Upper lobe of left lung (tissue), 6 donors: ENCODE data around the gene PLCG2. TPM values are rescaled to one million over a fixed set of nuclear protein-coding genes. Genes with fewer than 3 reads are reported as not detected.

Experiments used
- ATAC-seq, 2 donors: fragments of 200-7000 bp; cut with Tn5 transposase; one replicate each; pipeline ENCODE4 v1.9.1; 2022; ENCODE audit warnings: mild to moderate bottlenecking in 2 of 2, moderate library complexity in 2 of 2; ENCODE audit not compliant: low FRiP score in 2 of 2
- DNase-seq, 2 donors: peaks; one replicate each; pipeline ENCODE4 v3.0.0-alpha.2; 2019 to 2020
- H3K27ac ChIP-seq, 4 donors: fragments of 200-600 bp; sonication (generic); one replicate each; pipeline ENCODE4 v1.5.1; 2016 to 2019
- H3K27me3 ChIP-seq, 4 donors: fragments of 200-600 bp; sonication (generic); one replicate each; pipeline ENCODE4 v1.5.1; 2017 to 2019
- H3K36me3 ChIP-seq, 4 donors: fragments of 200-600 bp; sonication (generic); one replicate each; pipeline ENCODE4 v1.5.1; 2016 to 2019
- H3K4me1 ChIP-seq, 4 donors: fragments of 200-600 bp; sonication (generic); one replicate each; pipeline ENCODE4 v1.5.1; 2018 to 2019
- H3K4me3 ChIP-seq, 4 donors: fragments of 200-600 bp; sonication (generic); one replicate each; pipeline ENCODE4 v1.5.1; 2017 to 2019; ENCODE audit warnings: mild to moderate bottlenecking in 2 of 4, moderate library complexity in 1 of 4
- H3K9me3 ChIP-seq, 4 donors: fragments of 200-600 bp; sonication (generic); one replicate each; pipeline ENCODE4 v1.5.1; 2018 to 2019
- EP300 ChIP-seq, 4 donors: sonication (generic); formaldehyde crosslinking; IDR thresholded peaks; one replicate each; pipeline ENCODE4 v1.5.1; 2017; ENCODE audit warnings: antibody characterized with exemption in 4 of 4, control low read depth in 2 of 4
- POLR2A ChIP-seq, 4 donors: fragments of 450-650 bp; IDR thresholded peaks; one replicate each; pipeline ENCODE4 v1.5.1; 2016 to 2017; ENCODE audit warnings: antibody characterized with exemption in 4 of 4, mild to moderate bottlenecking in 2 of 4
- POLR2AphosphoS5 ChIP-seq, 2 donors: sonication (generic); formaldehyde crosslinking; IDR thresholded peaks; one replicate each; pipeline ENCODE4 v1.5.1; 2017; ENCODE audit warnings: antibody characterized with exemption in 2 of 2
- WGBS, 2 donors: methylation state at CpG; one replicate each; pipeline ENCODE4 v1.1.5; 2017 to 2018; 5-methylcytosine and 5-hydroxymethylcytosine counted together
- total RNA-seq, 6 donors: library from RNA; depleted of rRNA in 4 of 6; stranded (reverse); fragments of >200 nt in 4 of 6; gene quantifications; one replicate each; pipeline versions ENCODE4 v1.1.0 to v1.2.1, GENCODE V29; 2016 to 2021
- TF ChIP-seq, protein P1 (sequence below), 6 experiments: fragments of 450-650 bp in 4 of 6; fragments of 200-600 bp in 2 of 6; sonication (generic) in 2 of 6; IDR thresholded peaks; one replicate each; pipeline ENCODE4 v1.5.1; 2016 to 2019; ENCODE audit warnings: antibody characterized with exemption in 6 of 6
- donor health status: DM: no; HTN: no; CAD: no; lungs with moderate emphysema.
- donor health status: DM: no; HTN: yes; CAD: no; lungs with severe emphysema.

The PLCG2 gene
- total RNA-seq, 6 donors from 2014 or later, result 13.8 to 85.9 (median 35.1) TPM

DNA sequence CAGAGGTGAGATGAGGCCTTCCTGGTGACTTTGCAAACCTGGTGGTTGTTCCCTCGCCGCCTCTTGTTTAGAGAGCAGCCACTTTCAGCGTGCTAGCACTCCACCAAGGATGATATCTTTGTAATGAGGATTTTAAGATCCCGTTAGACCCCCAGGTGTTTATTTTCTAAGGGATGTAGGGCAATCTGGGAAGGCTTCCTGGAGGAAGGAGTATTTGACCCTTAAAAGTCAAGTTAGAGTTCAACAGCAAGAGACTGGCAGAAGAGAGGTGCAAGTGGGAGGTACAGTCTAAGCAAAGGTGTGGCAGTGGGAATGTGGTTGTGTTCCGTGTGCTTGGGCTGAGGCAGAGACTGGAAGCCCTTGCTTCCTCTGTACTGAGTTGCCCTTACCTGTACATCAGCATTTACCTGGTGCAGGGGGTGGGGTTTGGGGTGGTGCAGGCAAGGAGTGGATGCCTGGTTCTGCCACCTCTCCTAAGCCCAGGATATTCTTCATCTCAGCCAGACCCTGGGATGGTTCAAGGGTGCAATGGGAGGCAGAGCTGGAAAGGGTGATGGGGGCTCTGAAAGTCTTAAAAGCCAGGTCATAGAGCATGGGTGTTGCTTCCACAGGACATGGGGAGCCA, 148.6 kb downstream of the PLCG2 start:
- no peak overlapping the region for H3K27ac ChIP-seq
- H3K9me3 ChIP-seq, result no peaks in the 10 kb centered on the region
- DNase-seq (no peak), ATAC-seq (no peak)
- H3K4me3 ChIP-seq, result no peak overlapping the region
- 86% methylated on average over 5 of the region's 5 CpGs for WGBS, 2 donors
- no peak for TF ChIP-seq POLR2AphosphoS5 (IDR thresholded peaks at IDR 0.05)
- no peak for TF ChIP-seq POLR2A (IDR thresholded peaks at IDR 0.05)
- no peak for TF ChIP-seq EP300 (IDR thresholded peaks at IDR 0.05)
- TF ChIP-seq, protein P1, sequence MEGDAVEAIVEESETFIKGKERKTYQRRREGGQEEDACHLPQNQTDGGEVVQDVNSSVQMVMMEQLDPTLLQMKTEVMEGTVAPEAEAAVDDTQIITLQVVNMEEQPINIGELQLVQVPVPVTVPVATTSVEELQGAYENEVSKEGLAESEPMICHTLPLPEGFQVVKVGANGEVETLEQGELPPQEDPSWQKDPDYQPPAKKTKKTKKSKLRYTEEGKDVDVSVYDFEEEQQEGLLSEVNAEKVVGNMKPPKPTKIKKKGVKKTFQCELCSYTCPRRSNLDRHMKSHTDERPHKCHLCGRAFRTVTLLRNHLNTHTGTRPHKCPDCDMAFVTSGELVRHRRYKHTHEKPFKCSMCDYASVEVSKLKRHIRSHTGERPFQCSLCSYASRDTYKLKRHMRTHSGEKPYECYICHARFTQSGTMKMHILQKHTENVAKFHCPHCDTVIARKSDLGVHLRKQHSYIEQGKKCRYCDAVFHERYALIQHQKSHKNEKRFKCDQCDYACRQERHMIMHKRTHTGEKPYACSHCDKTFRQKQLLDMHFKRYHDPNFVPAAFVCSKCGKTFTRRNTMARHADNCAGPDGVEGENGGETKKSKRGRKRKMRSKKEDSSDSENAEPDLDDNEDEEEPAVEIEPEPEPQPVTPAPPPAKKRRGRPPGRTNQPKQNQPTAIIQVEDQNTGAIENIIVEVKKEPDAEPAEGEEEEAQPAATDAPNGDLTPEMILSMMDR (IDR thresholded peaks at IDR 0.05), result no peak
- peaks cover 0 to 3% (median 0%) of the 10 kb centered on the region in 4 donors for H3K4me1 ChIP-seq
- no peaks in the 10 kb centered on the region for H3K27me3 ChIP-seq
- peaks cover 0 to 77% (median 17%) of the 10 kb centered on the region in 4 donors for H3K36me3 ChIP-seq

DNA sequence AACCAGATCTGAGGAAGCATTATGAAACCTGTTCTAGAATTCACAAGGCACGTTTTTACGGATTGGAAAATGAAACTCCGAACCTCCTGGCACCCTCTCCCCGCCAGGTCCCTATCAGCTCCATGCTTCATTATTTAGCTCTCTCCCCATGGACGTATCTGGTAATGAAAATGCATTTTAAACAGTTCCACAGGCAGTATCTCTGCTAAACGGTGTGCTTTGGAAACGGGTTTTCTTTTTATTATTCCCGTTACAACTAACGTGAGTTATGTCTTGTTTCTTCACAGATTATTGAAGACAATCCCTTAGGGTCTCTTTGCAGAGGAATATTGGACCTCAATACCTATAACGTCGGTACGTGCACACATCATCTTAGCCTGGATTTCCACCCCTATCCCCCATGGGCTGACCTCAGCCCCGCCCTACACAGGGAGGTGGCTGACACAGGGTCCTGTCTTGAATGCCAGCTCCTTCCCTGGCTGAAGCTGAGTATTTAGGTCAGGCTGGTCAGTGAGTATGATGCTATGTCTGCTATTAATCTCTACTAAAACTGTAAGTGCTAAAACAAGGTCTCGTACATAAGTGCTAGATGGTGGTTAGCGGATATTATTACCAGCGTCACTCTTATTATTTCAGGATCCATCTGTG, 149.3 kb downstream of the PLCG2 start:
- no peaks in the 10 kb centered on the region for H3K4me1 ChIP-seq
- no peak for TF ChIP-seq EP300 (IDR thresholded peaks at IDR 0.05)
- no peak for ATAC-seq
- no peaks in the 10 kb centered on the region for H3K27me3 ChIP-seq
- DNase-seq, result no peak
- H3K27ac ChIP-seq, result no peak overlapping the region
- 89 to 91% methylated on average over 16 of the region's 16 CpGs for WGBS, 2 donors
- peaks cover 0 to 76% (median 17%) of the 10 kb centered on the region in 4 donors for H3K36me3 ChIP-seq
- H3K9me3 ChIP-seq, result no peaks in the 10 kb centered on the region
- H3K4me3 ChIP-seq, result no peak overlapping the region

DNA sequence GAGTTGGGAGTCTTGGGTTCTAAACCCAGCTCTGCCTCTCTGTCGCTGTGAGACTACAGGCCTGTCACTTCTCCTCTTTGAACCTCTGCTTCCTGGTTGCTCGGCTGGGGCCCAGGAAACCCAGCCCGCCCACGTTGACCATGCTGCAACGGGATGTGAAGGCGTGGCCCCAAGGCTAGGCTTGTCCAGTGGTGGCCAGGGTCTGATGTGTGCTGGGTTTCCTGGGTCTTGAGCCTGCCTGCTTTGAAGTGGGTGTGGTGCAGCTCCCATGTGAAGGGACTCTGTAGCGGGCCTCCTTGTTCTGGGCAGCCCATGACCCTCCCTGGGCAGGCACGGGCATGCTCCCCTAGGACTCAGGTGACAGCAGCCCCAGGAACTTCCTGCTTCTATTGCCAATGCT, 149.9 kb downstream of the PLCG2 start:
- TF ChIP-seq POLR2A (IDR thresholded peaks at IDR 0.05) (no peak), POLR2AphosphoS5 (IDR thresholded peaks at IDR 0.05) (no peak), EP300 (IDR thresholded peaks at IDR 0.05) (no peak)
- TF ChIP-seq, protein P1 (IDR thresholded peaks at IDR 0.05), result no peak
- WGBS, 2 donors, result 46 to 49% methylated on average over 3 to 8 of the region's 8 CpGs
- H3K27ac ChIP-seq, result no peak overlapping the region
- peaks cover 0 to 76% (median 17%) of the 10 kb centered on the region in 4 donors for H3K36me3 ChIP-seq
- H3K27me3 ChIP-seq, result no peaks in the 10 kb centered on the region
- DNase-seq, result peak in 1 of 2 donors; percentile 67
- H3K4me3 ChIP-seq, result no peak overlapping the region
- peak in 1 of 2 donors; percentile 53 for ATAC-seq
- H3K4me1 ChIP-seq, result no peaks in the 10 kb centered on the region
- H3K9me3 ChIP-seq, result no peaks in the 10 kb centered on the region

DNA sequence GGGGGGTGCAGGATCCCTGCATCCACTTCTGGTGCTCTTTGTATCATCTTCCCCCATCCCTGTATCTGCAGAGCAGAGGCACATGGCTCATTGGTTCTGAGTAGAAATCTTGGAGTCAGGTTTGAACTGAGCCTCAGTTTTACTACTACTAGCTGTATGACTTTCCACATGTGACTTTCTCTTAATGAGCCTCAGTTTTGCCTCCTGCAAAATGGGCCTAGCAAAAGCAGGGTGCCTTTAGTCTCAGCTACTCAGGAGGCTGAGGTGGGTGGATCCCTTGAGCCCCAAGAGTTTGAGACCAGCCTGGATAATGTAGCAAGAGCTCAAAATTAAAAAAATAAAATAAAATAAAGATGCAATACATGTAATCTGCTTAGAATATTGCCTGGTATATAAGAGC, 150.8 kb downstream of the PLCG2 start:
- no peak for DNase-seq
- ATAC-seq, result no peak
- no peak overlapping the region for H3K4me3 ChIP-seq
- no peaks in the 10 kb centered on the region for H3K27me3 ChIP-seq
- peaks cover 0 to 73% (median 17%) of the 10 kb centered on the region in 4 donors for H3K36me3 ChIP-seq
- no peak overlapping the region for H3K27ac ChIP-seq
- H3K4me1 ChIP-seq, result no peaks in the 10 kb centered on the region
- no peaks in the 10 kb centered on the region for H3K9me3 ChIP-seq
- TF ChIP-seq EP300 (IDR thresholded peaks at IDR 0.05) (no peak), POLR2A (IDR thresholded peaks at IDR 0.05) (no peak), POLR2AphosphoS5 (IDR thresholded peaks at IDR 0.05) (no peak)
- TF ChIP-seq, protein P1 (IDR thresholded peaks at IDR 0.05), result no peak

DNA sequence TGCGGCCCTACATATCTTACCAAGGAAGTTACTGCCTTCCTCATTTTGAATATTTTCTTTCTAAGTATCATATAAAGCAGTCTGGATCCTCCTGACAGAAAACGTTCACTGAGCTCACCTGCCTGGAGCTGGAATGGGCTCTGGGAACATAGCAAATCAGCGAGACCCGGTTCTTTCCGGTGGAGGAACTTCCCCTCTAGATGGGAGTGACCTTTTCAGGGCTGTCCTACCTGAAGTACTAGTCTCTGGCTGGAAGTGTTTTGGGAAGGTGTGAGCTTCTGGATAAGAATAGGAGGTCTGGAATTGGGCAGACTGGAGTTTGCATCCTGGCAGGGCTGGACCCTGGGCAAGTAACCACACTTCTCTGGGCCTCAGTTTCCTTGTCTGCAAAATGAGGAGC, 152.8 kb downstream of the PLCG2 start:
- H3K36me3 ChIP-seq, result peaks cover 3 to 77% (median 17%) of the 10 kb centered on the region in 4 donors
- 91 to 96% methylated on average over 5 of the region's 5 CpGs for WGBS, 2 donors
- no peaks in the 10 kb centered on the region for H3K27me3 ChIP-seq

More for the DNA sequence above, 152.8 kb downstream of the PLCG2 start:
- no peak overlapping the region for H3K4me3 ChIP-seq
- H3K4me1 ChIP-seq, result peaks cover 0 to 3% (median 0%) of the 10 kb centered on the region in 4 donors
- TF ChIP-seq POLR2AphosphoS5 (IDR thresholded peaks at IDR 0.05), result no peak
- no peak for TF ChIP-seq EP300 (IDR thresholded peaks at IDR 0.05)
- no peak for TF ChIP-seq POLR2A (IDR thresholded peaks at IDR 0.05)
- TF ChIP-seq, protein P1 (IDR thresholded peaks at IDR 0.05), result no peak
- no peak for ATAC-seq
- DNase-seq, result no peak
- H3K9me3 ChIP-seq, result no peaks in the 10 kb centered on the region
- no peak overlapping the region for H3K27ac ChIP-seq
